Skin of body (tissue), 2 donors: ENCODE measurements around the gene GPS2. TPM values are rescaled to one million over a fixed set of nuclear protein-coding genes. Genes with fewer than 3 reads are reported as not detected.
A peak's percentile ranks its signal among the peaks of the same experiment; 100 is the strongest.

Experiments used
- DNase-seq: peaks from one replicate; lab custom pipeline; 2025; lab: John Stamatoyannopoulos, UW
- total RNA-seq: library from RNA; depleted of rRNA; stranded (reverse); fragments of >200 nt; gene quantifications from one replicate; pipeline ENCODE4 v1.2.3, GENCODE V29; 2014

GPS2 gene, protein sequence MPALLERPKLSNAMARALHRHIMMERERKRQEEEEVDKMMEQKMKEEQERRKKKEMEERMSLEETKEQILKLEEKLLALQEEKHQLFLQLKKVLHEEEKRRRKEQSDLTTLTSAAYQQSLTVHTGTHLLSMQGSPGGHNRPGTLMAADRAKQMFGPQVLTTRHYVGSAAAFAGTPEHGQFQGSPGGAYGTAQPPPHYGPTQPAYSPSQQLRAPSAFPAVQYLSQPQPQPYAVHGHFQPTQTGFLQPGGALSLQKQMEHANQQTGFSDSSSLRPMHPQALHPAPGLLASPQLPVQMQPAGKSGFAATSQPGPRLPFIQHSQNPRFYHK
- 17.2 TPM for total RNA-seq

DNA sequence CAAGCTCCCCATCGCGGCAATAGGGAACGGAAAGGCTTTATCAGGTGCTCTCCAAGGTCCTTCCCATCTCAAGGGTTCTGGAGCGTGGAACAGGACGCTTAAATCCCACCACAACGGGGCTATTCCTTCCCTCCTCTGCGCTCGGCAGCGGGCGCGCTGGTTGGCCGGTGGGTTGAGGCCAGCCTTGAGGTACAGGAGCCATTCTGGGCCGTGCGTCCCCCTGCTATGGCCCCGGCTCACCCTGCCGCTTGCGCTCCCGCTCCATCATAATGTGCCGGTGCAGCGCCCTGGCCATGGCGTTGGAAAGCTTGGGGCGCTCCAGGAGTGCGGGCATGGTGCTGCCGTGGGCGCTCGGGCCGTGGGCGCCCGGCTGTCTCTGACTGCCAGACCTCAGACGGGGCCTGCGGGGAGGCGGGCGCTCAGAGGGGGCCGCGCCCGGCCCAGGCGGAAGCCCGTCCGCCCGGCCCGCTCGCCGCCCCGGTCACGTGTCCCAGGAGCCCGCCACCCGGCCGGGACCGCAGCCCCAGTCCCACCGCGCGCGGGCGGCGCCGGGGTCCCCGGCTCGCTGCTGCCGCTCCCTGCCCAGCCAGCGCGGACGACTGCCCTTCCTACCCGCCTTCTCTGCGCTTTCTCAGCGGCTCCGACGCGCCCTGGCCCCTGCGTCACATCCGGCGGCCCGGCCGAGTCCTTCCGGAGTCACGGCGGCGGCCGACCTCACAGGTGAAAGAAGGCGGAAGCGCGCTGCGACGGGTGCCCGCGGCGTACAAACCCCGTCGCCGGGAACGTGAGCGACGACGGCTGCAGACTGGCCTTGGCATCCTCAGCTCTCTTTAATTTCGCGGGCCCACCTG is at the start of gene GPS2:
GPS2 (minus strand) TSS at position 642 of the 851 bp plus-strand sequence; CDS start at position 334, 308 bp downstream.
- DNase-seq, result peak; percentile 60

DNA sequence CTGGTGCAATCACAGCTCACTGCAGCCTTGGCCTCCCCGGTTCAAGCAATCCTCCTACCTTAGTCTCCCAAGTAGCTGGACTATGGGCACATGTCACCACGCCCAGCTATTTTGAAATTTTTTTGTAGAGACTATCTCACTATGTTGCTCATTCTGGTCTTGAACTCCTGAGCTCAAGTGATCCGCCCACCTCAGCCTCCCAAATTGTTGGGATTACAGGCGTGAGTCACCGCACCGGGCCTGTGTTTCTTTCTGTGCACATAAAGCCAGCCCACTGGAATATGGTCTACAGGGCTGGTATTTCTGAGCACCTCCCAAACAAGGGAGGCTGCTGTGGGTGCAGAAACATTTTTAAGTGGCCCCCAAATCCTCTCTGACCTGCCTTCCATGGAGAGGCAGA is 48.2 kb upstream of the GPS2 start:
- no peak for DNase-seq

DNA sequence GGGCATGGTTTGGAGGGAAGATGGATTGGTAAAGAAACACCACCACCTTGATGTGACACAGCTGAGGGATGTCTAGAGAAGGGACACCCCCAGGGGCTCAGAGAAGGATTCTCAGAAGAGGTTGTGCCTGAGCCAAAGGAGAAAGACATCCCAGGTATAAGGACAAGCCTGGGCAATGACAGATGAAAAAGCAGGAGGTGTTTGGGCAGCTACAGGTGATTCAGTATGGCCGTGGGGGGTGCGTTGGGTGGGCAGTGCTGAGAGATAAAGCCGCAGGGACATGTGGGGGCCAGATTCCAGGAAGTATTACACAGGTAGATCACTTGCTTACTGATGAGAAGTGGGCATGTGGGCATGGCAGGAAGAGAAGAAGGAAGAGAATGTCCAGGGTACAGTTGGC is 46.7 kb upstream of the GPS2 start:
- DNase-seq, result no peak

DNA sequence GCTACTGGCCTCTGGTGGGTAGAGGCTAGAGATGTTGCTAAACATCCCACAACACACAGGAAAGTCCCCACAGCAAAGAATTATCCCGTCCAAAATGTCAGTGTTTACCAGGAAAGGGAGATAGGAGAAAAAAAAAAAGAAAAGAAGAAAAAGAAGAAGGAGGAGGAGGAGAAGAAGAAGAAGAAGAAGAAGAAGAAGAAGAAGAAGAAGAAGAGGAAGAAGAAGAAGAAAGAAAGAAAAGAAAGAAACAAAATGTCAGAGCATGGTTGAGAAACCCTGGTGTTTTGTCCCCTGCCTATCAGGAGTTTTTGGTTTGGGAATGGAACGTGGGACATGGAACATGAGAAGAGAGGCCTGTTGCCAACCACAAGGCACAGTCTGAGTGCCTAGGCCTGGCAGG is 42.2 kb upstream of the GPS2 start:
- DNase-seq, result no peak

DNA sequence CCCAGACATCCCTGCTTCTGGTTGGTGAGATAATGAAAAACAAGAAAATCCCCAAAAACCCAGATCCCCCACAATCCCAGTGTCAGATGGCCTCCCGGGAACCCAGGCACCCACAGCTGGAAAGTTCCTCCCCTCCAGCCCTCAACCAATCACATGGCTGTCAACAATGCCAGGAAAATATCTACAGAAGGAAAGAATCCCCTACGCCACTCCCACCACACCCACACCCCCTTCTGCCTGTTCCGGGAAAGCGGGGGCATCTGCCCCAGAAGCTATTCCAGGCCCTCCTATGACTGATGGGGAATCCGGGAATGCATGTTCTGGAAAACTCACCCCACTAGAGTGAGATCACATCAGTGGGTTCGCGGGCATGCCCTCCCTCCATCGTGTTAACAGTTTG is 41.6 kb upstream of the GPS2 start:
- peak; percentile 37 for DNase-seq

DNA sequence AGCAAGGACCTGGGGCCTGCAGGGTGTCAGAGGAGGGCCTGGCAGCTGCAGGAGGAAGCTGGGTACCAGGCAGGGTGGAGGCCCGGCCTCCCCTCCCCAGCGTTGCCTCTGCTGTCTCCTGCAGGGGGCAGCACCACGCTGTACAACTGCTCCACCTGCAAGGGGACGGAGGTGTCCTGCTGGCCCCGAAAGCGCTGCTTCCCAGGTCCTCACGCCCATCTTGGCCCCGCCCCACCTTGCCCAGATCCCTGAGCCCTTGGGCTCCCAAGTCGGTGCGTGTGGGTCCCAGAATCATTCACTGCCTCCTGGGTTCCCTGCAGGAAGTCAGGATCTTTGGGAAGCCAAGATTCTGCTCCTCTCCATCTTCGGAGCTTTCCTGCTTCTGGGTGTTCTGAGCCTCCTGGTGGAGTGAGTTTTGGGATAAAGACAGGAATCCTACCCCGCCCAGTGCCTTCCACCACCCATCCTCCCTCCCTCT is 41.0 kb upstream of the GPS2 start:
- DNase-seq, result peak; percentile 42

DNA sequence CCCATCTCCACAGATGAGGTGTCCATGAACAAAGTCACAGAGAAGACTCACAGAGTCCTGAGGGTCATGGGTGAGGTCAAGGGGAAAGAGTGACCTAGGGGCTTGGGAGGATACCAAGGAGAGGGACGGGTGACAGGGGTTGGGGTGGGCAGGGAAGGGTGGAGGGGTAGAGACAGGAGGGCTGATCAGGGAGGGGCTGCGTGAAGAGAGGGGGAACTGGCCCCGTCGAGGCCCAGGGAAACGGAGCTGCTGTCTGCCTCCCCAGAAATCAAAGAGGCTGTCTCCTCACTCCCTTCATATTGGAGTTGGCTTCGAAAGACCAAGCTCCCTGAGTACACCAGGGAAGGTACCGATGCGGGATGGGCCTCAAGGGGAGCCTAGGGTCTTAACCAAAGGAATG is 40.4 kb upstream of the GPS2 start:
- no peak for DNase-seq

DNA sequence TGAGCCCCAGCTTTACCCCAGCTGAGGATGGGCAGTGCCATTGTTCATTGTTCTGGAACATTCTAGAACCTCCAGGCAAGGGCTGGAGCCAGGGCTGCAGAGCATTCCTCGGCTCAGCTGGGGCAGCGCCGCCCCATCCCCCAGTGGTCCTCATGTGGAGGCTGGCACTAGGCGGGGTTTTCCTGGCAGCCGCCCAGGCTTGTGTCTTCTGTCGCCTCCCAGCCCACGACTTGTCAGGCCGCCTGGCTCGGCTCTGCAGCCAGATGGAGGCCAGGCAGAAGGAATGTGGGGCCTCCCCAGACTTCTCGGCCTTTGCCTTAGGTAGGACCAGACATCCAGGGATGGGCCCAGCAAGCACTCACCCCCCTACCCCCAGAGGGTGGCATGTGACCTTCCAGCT is 39.9 kb upstream of the GPS2 start, which contains the start of gene TMEM95:
TMEM95 (plus strand) TSS at position 104 of the 400 bp plus-strand sequence; CDS start at position 153, 49 bp downstream.
- peak; percentile 38 for DNase-seq

DNA sequence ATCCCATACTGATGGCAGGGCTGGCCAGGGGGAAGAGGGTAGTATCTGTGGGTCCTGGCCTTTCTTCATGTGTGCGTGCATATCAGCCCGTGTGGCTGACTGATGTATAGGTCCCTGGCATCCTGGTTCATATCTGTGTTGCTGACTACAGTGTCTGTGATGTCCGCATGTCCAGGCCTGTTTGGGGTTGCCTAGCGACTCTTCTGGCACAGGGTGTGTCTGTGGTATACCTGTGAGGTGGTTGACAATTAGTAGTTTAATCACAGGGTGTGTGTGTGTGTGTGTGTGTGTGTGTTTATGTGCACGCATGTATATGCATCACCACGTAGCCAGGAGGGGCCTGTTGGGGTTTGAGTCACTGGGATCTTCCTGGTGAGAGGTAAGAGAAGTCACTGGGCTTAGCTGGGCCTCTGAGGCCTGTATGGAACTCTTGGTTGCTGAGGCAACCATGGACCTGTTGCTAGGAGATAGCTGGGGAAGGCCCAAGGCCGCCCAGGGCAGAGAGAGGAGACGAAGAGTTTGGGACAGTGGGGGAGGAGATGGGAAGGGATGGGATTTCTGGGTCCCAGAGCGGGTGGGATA is 39.2 kb upstream of the GPS2 start:
- peak; percentile 31 for DNase-seq

DNA sequence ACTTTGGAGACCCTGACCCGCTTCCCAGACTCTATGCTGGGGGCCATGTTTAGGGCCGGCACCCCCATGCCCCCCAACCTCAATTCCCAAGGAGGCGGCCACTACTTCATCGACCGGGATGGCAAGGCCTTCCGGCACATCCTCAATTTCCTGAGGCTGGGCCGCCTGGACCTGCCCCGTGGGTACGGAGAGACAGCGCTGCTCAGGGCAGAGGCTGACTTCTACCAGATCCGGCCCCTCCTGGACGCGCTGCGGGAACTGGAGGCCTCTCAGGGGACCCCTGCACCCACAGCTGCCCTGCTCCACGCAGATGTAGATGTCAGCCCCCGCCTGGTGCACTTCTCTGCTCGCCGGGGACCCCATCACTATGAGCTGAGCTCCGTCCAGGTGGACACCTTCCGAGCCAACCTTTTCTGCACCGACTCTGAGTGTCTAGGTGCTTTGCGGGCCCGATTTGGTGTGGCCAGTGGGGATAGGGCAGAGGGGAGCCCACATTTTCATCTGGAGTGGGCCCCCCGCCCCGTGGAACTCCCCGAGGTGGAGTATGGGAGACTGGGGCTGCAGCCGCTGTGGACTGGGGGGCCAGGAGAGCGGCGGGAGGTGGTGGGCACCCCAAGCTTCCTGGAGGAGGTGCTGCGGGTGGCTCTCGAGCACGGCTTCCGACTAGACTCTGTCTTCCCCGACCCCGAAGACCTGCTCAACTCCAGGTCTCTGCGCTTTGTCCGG is 37.9 kb upstream of the GPS2 start:
- DNase-seq, result no peak

DNA sequence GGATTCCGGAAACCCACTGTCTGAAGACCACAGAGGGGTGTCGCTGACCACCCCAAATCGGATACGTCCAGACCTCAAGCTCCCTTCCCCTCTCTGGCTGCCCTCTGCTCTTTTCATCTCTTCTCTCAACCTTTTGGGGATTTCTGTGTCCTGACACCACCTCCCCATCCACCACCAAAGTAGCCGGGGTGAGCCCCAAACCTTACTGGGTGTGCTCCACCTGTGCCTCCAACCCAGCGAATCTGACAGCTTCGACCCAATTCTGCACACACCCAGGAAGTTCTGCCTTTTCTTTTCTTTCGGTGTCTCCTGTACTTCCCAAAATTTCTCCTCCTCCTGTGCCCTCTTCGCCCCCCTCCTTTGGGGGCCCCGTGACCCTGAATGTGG is 37.3 kb upstream of the GPS2 start:
- DNase-seq, result no peak

DNA sequence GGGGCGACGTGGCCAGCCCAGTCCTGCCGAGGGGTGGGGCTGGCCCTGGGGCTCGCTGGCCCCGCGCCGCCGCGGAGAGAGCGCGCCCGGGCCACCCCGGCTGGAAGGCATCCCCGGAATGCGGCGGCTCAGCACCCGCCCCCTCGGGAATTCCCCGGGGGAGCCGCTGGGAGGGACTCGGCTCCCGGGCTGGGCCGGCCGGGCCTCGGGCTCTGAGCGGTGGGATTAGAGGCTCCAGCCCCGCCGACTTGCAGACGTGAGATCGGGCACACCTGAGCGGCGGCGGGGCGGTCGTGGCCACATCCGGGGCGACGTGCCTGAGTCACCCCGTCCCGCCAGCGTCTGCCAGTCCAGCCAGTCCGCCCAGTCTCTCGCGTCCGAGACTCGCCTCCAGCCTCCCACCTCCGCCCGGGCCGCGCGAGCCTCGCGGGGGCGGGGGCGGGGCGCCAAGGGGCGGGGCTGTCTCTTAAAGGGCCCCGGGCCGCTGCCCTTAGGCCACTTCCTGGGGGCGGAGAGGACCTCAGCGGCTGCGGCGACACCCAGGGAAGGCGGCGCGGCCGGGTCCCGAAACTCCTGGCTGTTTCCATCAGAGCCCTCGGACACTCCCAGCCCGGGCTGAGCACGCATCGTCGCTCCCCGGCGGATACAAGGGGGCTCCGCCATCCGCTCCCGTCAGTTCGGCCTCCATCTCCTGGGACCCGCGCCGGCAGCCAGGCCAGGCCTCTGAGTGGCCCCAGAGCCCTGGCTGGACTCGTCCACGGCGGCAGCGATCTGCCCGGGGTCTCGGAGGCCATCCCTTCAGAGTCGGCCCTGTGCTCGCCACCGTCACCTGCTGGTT is 36.7 kb upstream of the GPS2 start, which contains the start of gene KCTD11:
KCTD11 (plus strand) TSS at position 498 of the 838 bp plus-strand sequence.
- DNase-seq, result peak; percentile 56

DNA sequence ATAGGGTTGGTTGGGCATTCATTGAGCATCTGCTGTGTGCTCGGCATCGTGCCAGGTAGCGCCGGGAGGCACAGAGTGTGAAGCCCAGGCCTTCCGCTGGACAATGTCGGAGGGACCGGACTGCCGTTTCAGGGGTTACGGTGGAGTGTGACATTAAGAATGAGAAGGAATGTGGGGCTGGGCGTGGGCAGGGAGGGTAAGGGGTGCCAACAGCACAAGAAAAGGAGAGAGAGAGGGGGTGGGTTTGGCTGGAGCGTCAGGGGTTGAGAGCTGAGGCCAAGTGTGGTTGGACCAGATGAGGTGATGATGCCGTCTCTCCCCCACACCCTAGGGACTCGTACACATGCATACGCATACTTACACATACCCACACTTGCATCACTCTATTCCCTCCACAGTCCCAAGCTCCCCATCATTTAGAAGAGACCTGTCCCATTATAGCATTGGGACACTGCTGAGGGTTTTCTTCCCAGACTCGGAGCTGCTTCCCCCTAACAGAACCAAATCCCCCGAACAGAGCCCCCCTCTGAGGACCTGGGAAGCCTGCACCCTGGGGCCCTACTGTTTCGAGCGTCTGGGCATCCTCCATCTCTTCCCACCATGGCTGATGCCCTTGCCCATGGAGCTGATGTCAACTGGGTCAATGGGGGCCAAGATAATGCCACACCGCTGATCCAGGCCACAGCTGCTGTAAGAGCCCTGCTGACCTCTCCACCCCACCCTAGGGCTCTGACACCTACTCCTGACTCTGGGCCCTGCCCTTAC is 33.5 kb upstream of the GPS2 start:
- DNase-seq, result no peak

DNA sequence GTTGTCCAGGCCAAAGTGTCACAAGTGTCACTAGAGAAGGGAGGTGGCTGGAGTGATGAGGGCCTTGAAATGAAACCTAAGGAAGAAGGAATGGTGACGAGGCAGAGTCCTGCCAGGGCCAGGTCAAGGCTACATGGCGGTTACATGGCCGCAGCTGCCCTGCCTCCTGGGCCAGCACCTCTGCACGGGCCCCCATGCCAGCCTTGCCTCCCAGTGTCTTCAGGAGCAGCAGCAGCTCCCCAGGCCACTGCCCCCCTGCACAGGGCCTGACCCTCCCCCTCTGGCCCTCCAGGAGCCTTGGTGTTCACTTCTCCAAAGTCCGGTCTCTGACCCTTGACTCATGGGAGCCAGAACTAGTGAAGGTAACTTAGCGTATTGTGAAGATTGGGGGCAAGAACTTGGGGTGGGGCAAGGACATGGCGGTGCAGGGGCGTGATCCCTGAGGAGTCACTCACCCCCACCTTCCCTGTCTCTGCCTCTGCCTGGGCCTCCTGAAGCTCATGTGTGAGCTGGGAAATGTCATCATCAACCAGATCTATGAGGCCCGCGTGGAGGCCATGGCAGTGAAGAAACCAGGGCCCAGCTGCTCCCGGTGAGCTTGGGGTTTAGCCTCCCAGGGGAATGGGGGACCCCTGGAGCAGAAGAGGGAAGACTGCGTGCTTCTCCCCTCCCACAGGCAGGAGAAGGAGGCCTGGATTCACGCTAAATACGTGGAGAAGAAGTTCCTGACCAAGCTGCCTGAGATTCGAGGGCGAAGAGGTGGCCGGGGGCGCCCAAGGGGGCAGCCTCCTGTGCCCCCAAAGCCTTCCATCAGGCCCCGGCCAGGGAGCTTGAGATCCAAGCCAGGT is 32.7 kb upstream of the GPS2 start:
- no peak for DNase-seq

DNA sequence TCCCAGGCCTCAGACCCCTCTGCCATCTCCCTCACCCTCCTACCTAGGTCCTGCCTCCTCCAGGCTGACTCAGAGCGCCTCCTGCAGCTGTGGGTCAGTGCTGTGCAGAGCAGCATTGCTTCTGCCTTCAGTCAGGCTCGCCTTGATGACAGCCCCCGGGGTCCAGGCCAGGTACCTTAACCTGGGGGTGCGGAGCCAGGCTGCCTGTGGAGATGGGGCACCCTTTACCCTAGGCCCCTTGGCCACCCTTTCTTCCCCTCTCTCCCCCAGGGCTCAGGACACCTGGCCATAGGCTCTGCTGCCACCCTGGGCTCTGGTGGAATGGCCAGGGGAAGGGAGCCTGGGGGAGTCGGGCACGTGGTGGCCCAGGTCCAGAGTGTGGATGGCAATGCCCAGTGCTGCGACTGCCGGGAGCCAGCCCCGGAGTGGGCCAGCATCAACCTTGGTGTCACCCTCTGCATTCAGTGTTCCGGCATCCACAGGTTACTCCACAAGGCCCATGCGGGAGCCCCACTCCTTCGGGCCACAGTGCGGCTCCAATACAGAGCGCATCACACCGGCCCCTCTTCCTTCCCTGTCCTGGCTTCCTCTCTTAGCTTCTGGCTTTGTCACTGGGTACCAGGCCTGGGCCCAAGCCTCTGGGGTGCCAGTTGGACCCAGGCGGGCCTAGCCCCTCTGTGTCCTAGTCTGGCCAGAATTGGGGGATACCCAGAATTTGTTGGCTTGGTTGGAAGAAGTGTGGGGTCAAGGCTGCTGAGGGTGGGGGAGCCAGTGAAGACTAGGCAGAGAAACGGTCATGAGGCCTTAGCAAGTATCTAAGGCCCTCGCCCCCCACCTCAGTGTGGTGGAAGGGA is 31.8 kb upstream of the GPS2 start:
- no peak for DNase-seq

DNA sequence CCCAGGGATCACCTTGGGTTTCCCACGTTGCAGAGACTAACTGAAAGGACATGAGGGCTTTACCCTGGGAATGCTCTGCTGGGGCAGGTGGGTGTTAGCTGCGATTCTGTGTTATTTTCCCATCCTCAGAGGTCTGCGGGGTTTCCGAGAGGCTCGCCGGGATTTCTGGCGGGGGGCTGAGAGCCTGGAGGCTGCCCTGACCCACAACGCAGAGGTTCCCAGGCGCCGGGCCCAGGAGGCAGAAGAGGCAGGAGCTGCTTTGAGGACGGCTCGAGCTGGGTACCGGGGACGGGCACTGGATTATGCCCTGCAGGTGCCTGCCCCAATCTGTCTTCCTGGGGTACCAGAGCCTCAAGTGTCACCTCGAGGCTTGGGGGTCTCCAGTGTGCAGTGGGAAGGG is 28.1 kb upstream of the GPS2 start:
- DNase-seq, result no peak

DNA sequence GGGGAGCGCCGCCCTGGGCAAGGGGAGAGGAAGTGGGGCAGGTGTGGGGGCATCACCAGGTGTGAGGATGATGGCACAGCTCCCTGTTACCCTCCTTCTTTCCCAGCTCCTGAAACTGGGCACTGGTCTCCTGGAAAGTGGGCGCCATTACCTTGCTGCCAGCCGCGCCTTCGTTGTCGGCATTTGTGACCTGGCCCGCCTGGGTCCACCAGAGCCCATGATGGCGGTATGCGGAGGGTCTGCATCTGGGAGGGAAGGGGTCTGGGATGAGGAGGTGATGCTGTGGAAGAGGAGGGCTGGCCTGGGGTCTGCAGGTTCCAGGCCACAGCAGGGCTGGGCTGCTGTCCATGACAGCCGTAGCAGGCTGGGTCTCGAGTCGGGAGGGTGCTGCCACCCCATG is 26.7 kb upstream of the GPS2 start:
- no peak for DNase-seq

DNA sequence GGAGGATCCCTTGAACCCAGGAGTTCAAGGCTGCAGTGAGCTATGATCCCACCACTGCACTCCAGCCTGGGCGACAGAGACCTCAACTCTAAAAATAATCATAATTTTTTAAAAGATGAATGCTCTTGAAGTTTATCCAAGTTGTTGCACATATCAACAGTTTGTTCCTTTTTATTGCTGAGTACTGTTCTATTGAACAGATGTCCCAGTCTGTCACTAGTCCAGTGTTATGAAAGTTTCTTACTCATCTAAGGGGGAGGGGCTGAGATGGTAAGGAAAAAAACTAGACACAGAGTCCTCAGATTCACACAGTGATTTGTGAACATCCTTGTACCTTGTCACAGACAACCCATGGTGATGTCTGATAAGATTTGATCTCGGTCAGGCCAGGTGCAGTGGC is 25.0 kb upstream of the GPS2 start:
- no peak for DNase-seq
